ENCODE results near the gene AIFM2. TPM values are rescaled to one million over a fixed set of nuclear protein-coding genes. Genes with fewer than 3 reads are reported as not detected.
"Not testable (repeated sequence)": the region's sequence is repeated elsewhere in the genome, so short reads cannot be mapped to it uniquely, and the experiment has no call there.

The AIFM2 gene
- total RNA-seq, 4 donors from 2014 or later, result 6.3 to 8.2 (median 7.0) TPM

DNA sequence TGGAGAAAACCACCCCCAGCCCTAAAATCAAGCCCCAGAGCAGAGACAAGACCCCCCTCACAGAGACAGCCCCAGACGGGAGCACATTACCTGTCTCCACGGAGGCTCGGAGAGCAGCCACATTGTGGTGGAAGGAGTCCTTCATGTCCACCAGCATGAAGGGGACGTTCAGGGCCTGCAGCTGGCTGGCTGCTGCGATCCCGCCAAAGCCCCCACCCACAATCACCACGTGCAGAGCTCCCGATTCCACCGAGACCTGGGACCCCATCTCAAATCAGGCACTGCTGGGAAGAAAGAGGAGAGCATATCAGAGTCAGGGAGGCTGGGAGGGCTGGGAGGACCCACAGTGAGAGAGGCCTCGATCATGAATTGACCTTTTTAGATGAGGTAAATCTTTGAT, 8.8 kb downstream of the AIFM2 start:
- 92 to 95% methylated on average over 7 to 10 of the region's 10 CpGs for WGBS, 2 donors
- DNase-seq (ENCODE audit: low spot score in 2 of 2), result no peak
- intact Hi-C loops (cut with DNase I; ENCODE audit: low total_unique reads), result no loop called here
- H3K4me3 ChIP-seq (ENCODE audit: low read depth, poor library complexity, severe bottlenecking), result no peak overlapping the region
- TF ChIP-seq, protein P1, sequence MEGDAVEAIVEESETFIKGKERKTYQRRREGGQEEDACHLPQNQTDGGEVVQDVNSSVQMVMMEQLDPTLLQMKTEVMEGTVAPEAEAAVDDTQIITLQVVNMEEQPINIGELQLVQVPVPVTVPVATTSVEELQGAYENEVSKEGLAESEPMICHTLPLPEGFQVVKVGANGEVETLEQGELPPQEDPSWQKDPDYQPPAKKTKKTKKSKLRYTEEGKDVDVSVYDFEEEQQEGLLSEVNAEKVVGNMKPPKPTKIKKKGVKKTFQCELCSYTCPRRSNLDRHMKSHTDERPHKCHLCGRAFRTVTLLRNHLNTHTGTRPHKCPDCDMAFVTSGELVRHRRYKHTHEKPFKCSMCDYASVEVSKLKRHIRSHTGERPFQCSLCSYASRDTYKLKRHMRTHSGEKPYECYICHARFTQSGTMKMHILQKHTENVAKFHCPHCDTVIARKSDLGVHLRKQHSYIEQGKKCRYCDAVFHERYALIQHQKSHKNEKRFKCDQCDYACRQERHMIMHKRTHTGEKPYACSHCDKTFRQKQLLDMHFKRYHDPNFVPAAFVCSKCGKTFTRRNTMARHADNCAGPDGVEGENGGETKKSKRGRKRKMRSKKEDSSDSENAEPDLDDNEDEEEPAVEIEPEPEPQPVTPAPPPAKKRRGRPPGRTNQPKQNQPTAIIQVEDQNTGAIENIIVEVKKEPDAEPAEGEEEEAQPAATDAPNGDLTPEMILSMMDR (IDR thresholded peaks at IDR 0.05), result no peak
- no peak for TF ChIP-seq POLR2A (IDR thresholded peaks at IDR 0.05)

DNA sequence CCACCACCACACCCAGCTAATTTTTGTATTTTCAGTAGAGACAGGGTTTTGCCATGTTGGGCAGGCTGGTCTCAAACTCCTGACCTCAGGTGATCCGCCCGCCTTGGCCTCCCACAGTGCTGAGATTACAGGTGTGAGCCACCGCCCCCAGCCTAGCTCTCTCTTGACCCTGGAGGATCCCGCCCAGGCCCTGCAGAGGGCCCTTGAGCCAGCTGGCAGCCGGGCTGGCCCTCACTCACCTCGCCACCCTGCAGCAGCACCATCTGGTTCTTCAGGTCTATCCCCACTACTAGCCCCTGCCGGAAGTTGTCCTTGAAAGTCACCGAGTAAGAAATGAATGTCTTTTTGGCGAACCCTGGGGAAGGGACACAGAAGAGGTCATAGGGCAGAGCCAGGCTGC, 9.5 kb downstream of the AIFM2 start:
- intact Hi-C loops (cut with DNase I; ENCODE audit: low total_unique reads); DNase-seq (ENCODE audit: low spot score in 2 of 2): not testable (repeated sequence)
- WGBS, 2 donors, result 92 to 93% methylated on average over 9 of the region's 9 CpGs

DNA sequence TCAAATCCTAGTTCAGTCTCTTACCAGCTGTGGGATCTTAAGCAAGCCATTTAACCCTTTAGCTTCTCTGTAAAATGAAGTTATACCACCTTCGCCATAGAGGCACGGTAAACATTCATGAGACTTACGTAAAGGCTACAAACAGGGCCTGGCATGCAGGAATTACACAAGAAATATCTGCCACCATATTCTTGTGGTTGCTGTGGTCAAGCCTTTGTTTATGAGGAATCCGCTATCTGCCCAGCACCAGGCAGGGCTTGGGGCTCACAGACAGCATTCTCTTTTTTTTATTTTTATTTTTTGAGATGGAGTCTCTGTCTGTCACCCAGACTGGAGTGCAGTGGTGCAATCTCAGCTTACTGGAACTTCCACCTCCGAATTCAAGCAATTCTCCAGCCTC, 9.9 kb downstream of the AIFM2 start:
- no peak for TF ChIP-seq POLR2A (IDR thresholded peaks at IDR 0.05)
- TF ChIP-seq, protein P1 (IDR thresholded peaks at IDR 0.05), result no peak
- WGBS, 2 donors, result 92 to 93% methylated on average over 5 of the region's 5 CpGs
- intact Hi-C loops (cut with DNase I; ENCODE audit: low total_unique reads), result no loop called here
- no peak for DNase-seq (ENCODE audit: low spot score in 2 of 2)
- no peak overlapping the region for H3K4me3 ChIP-seq (ENCODE audit: low read depth, poor library complexity, severe bottlenecking)

More for the DNA sequence above, 9.5 kb downstream of the AIFM2 start:
- not testable (repeated sequence) for H3K4me3 ChIP-seq (ENCODE audit: low read depth, poor library complexity, severe bottlenecking)

DNA sequence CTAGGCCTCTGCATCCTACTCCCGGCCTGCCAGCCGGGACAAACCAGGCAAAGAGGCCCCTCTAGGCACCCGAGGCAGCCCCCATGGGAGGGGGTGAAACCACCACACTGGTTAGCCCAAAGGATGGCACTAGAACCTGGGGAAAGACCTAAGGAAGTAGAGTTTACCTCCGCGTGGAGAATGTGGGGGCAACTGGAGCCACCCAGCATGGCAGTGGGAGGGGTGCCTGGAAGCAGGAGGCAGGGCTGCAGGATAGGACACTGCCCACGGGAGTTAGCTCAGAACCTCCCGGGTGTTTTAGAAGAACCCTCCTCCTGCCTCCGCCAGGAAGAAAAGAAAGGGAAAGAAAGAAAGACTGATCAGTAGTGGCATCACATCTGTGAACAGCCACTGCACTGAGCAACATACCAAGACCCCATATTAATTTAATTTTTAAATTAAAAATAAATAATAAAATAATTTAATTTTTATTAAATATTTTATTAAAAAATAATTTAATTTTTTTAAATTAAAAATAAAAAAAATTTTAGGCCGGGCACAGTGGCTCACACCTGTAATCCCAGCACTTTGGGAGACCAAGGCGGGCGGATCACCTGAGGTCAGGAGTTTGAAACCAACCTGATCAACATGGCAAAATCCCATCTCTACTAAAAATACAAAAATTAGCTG, 11.2 kb downstream of the AIFM2 start:
- WGBS, 2 donors, result 75 to 86% methylated on average over 11 of the region's 11 CpGs
- intact Hi-C loops (cut with DNase I; ENCODE audit: low total_unique reads), result no loop called here
- no peak overlapping the region for H3K4me3 ChIP-seq (ENCODE audit: low read depth, poor library complexity, severe bottlenecking)
- TF ChIP-seq, protein P1 (IDR thresholded peaks at IDR 0.05), result no peak
- TF ChIP-seq POLR2A (IDR thresholded peaks at IDR 0.05), result no peak
- no peak for DNase-seq (ENCODE audit: low spot score in 2 of 2)

DNA sequence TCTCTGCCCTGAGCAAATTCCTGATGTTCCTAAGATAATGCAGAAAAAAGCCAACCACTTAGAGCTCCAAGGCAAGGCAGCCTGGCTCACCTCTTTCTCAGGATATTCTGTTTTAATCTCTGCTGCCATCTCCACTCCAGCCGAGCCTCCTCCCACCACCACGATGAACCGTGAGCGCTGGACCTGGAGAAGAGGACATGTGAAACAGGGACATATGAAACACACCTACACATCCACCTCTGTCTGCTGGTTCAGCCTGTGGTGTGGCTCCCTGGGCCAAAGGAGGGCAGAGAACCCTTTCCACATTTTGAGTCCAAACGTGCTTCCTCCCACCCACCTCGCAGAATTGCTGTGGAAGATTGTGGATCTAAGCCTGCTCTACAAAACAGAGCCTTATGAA, 12.2 kb downstream of the AIFM2 start:
- no peak overlapping the region for H3K4me3 ChIP-seq (ENCODE audit: low read depth, poor library complexity, severe bottlenecking)
- TF ChIP-seq, protein P1 (IDR thresholded peaks at IDR 0.05), result no peak
- no peak for DNase-seq (ENCODE audit: low spot score in 2 of 2)
- intact Hi-C loops (cut with DNase I; ENCODE audit: low total_unique reads), result no loop called here
- 54 to 71% methylated on average over 6 of the region's 6 CpGs for WGBS, 2 donors

DNA sequence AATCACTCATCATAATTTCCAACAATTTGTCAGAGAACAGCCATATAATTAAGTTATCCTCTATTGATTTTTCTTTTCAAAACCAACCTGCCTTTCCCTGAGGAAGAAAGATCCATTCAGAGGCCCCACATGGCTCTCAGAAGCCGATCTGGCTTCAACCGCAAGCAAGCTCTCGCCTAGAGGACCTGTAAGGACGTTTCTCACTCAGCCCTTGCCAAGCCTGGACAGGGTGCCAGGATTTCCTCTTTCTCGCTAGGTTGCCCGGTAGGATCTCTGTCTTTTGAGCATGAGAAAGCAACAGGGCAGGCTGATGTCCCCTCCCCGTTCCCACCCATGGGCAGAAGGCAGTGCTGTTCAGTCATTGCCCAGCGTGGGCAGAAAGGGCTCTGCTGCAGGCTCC, 13.0 kb downstream of the AIFM2 start:
- WGBS, 2 donors, result 52 to 55% methylated on average over 7 to 8 of the region's 8 CpGs
- intact Hi-C loops (cut with DNase I; ENCODE audit: low total_unique reads), result no loop called here
- no peak for DNase-seq (ENCODE audit: low spot score in 2 of 2)
- no peak overlapping the region for H3K4me3 ChIP-seq (ENCODE audit: low read depth, poor library complexity, severe bottlenecking)
- no peak for TF ChIP-seq POLR2A (IDR thresholded peaks at IDR 0.05)
- TF ChIP-seq, protein P1 (IDR thresholded peaks at IDR 0.05), result no peak

Data from lower leg skin (tissue), 4 donors.